Measurements from ENCODE around the gene PRR20A.
"Not testable (repeated sequence)": the region's sequence is repeated elsewhere in the genome, so short reads cannot be mapped to it uniquely, and the experiment has no call there.

The PRR20A gene

GRCh38 chr13:57166897-57167296 is 26.2 kb downstream of the PRR20A start, which contains the start of gene PRR20E:
Gene PRR20E (plus strand): TSS chr13:57167197. CDS start chr13:57167584, 387 bp downstream.
- not testable (repeated sequence) for H3K4me3 ChIP-seq (ENCODE audit: low read depth, low read length)

GRCh38 chr13:57191667-57192066 is 50.9 kb downstream of the PRR20A start:
- no peak for TF ChIP-seq CTCF (IDR thresholded peaks at IDR 0.05; ENCODE audit: borderline replicate concordance, insufficient read depth, low read depth, low read length)
- H3K4me3 ChIP-seq (ENCODE audit: low read depth, low read length), result no peak overlapping the region
